HEK293 (cell line): ENCODE measurements around the gene CTLA4.

Source experiments
- CTCF ChIA-PET: fragments of 350-600 bp; formaldehyde crosslinking; extraction: SDS; loops from one replicate; lab custom pipeline; 2021; ENCODE audit warnings: antibody characterized with exemption; lab: Yijun Ruan, JAX
- POLR2A ChIA-PET: fragments of 300-600 bp; formaldehyde crosslinking; extraction: SDS; loops from one replicate; lab custom pipeline; 2020; ENCODE audit warnings: antibody characterized with exemption, inconsistent platforms; lab: Yijun Ruan, JAX
- H3K27ac ChIP-seq: fragments of 200-500 bp; sonication (Bioruptor generic); 2 replicates; pipeline ENCODE4 v1.5.1; 2014; ENCODE audit warnings: low read depth, low read length, control low read depth, inconsistent platforms; ENCODE audit errors: extremely low read depth
- H3K36me3 ChIP-seq, 2 experiments: fragments of 200-500 bp in 1 of 2; sonication (Bioruptor generic) in 1 of 2; 1 replicate in 1 of 2; 2 replicates in 1 of 2; pipeline ENCODE4 v1.5.1; 2014 to 2017; ENCODE audit warnings: inconsistent platforms in 2 of 2, low read length in 2 of 2; ENCODE audit not compliant: control insufficient read depth in 2 of 2, insufficient read depth in 1 of 2
- H3K4me1 ChIP-seq: fragments of 200-500 bp; sonication (Bioruptor generic); 2 replicates; pipeline ENCODE4 v1.5.1; 2014; ENCODE audit warnings: mild to moderate bottlenecking, low read length, inconsistent platforms; ENCODE audit not compliant: control insufficient read depth, insufficient read depth
- H3K4me3 ChIP-seq: 2 replicates; pipeline ENCODE4 v1.5.1; 2011; ENCODE audit warnings: low read depth, mild to moderate bottlenecking, control low read depth, low read length, moderate library complexity
- H3K9me3 ChIP-seq: fragments of 200-500 bp; sonication (Bioruptor generic); 2 replicates; pipeline ENCODE4 v1.5.1; 2014; ENCODE audit warnings: low read depth, low read length, inconsistent platforms; ENCODE audit not compliant: control insufficient read depth, insufficient read depth
- BCL11A ChIP-seq: fragments of 450-650 bp; formaldehyde crosslinking; IDR thresholded peaks from 2 replicates; pipeline ENCODE4 v1.5.1; 2016; ENCODE audit warnings: low read depth, missing biosample characterization, missing genetic modification characterization
- EGR2 ChIP-seq: fragments of 450-650 bp; formaldehyde crosslinking; IDR thresholded peaks from 2 replicates; pipeline ENCODE4 v1.5.1; 2016; ENCODE audit warnings: low read depth, missing biosample characterization, missing genetic modification characterization
- PRDM10 ChIP-seq: fragments of 450-650 bp; formaldehyde crosslinking; IDR thresholded peaks from 2 replicates; pipeline ENCODE4 v1.5.1; 2016; ENCODE audit warnings: missing biosample characterization, missing genetic modification characterization
- SCRT2 ChIP-seq: fragments of 450-650 bp; formaldehyde crosslinking; IDR thresholded peaks from 2 replicates; pipeline ENCODE4 v1.5.1; 2016; ENCODE audit warnings: missing biosample characterization, missing genetic modification characterization
- SP3 ChIP-seq: fragments of 450-650 bp; formaldehyde crosslinking; IDR thresholded peaks from 2 replicates; pipeline ENCODE4 v1.5.1; 2016; ENCODE audit warnings: missing biosample characterization, missing genetic modification characterization
- WT1 ChIP-seq: fragments of 450-650 bp; formaldehyde crosslinking; IDR thresholded peaks from 2 replicates; pipeline ENCODE4 v1.5.1; 2016; ENCODE audit warnings: missing biosample characterization, missing genetic modification characterization
- ZFHX2 ChIP-seq: fragments of 450-650 bp; formaldehyde crosslinking; conservative IDR thresholded peaks from 2 replicates; pipeline ENCODE4 v1.5.1; 2016; ENCODE audit warnings: missing biosample characterization, missing genetic modification characterization
- ZNF202 ChIP-seq: fragments of 450-650 bp; formaldehyde crosslinking; IDR thresholded peaks from 2 replicates; pipeline ENCODE4 v1.5.1; 2016; ENCODE audit warnings: missing biosample characterization, missing genetic modification characterization, borderline replicate concordance
- ZNF266 ChIP-seq: fragments of 450-650 bp; formaldehyde crosslinking; IDR thresholded peaks from 2 replicates; pipeline ENCODE4 v1.5.1; 2016; ENCODE audit warnings: missing biosample characterization, missing genetic modification characterization, low read depth
- ZNF292 ChIP-seq: fragments of 450-650 bp; formaldehyde crosslinking; IDR thresholded peaks from 2 replicates; pipeline ENCODE4 v1.5.1; 2016; ENCODE audit warnings: low read depth, missing biosample characterization, missing genetic modification characterization, borderline replicate concordance
- ZNF350 ChIP-seq: fragments of 450-650 bp; formaldehyde crosslinking; IDR thresholded peaks from 2 replicates; pipeline ENCODE4 v1.5.0; 2017; ENCODE audit warnings: missing biosample characterization, mild to moderate bottlenecking, missing genetic modification characterization
- ZNF473 ChIP-seq: fragments of 450-650 bp; formaldehyde crosslinking; IDR thresholded peaks from 2 replicates; pipeline ENCODE4 v1.5.1; 2017; ENCODE audit warnings: missing biosample characterization, missing genetic modification characterization
- ZNF529 ChIP-seq: fragments of 450-650 bp; formaldehyde crosslinking; IDR thresholded peaks from 2 replicates; pipeline ENCODE4 v1.5.1; 2017; ENCODE audit warnings: missing genetic modification characterization, missing biosample characterization; ENCODE audit not compliant: insufficient replicate concordance
- ZNF585B ChIP-seq: fragments of 450-650 bp; formaldehyde crosslinking; IDR thresholded peaks from 2 replicates; pipeline ENCODE4 v1.5.1; 2016; ENCODE audit warnings: missing biosample characterization, missing genetic modification characterization
- ZNF629 ChIP-seq: fragments of 450-650 bp; formaldehyde crosslinking; IDR thresholded peaks from 2 replicates; pipeline ENCODE4 v1.5.1; 2017; ENCODE audit warnings: missing biosample characterization, missing genetic modification characterization
- ZNF664 ChIP-seq: fragments of 450-650 bp; formaldehyde crosslinking; IDR thresholded peaks from 2 replicates; pipeline ENCODE4 v1.5.1; 2016; ENCODE audit warnings: missing biosample characterization, missing genetic modification characterization
- ZNF777 ChIP-seq: fragments of 450-650 bp; formaldehyde crosslinking; IDR thresholded peaks from 2 replicates; pipeline ENCODE4 v1.5.1; 2017; ENCODE audit warnings: missing biosample characterization, missing genetic modification characterization, borderline replicate concordance
- TF ChIP-seq, protein P1 (sequence below): fragments of 450-650 bp; formaldehyde crosslinking; IDR thresholded peaks from 2 replicates; pipeline ENCODE4 v1.5.1; 2016; ENCODE audit warnings: missing biosample characterization, missing genetic modification characterization

Gene CTLA4

DNA sequence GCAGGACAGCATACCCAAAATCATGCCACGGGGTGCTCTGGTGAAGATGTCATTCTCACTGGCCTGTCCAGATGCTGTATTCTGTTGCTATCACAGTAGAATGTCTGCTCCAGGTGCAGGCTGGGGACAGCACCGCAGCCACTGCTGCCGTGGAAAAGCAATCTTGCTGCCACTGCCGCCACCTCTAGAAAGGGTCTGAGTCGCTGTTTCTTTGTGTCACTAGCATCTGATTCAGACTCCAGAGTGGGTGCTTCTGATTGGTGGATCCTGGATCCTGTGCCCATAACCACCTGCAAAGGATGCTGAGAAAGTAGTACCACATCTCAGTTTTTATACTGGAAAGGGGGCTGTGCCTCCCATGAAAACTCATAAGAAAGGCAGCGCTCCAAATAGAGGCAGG, 45.3 kb upstream of the CTLA4 start:
- Histone ChIP-seq H3K36me3 (no peaks in the 10 kb centered on the region), H3K4me3 (no peak overlapping the region), H3K27ac (no peak overlapping the region), H3K9me3 (no peaks in the 10 kb centered on the region), H3K4me1 (no peaks in the 10 kb centered on the region)
- TF ChIP-seq SP3 (no peak), ZFHX2 (no peak), ZNF350 (tag by site-specific recombination) (no peak), ZNF585B (tag by site-specific recombination) (no peak), WT1 (tag by site-specific recombination) (no peak), ZNF473 (no peak), ZNF777 (tag by site-specific recombination) (no peak), EGR2 (no peak), SCRT2 (no peak), ZNF529 (no peak), PRDM10 (tag by site-specific recombination) (no peak), ZNF292 (tag by site-specific recombination) (no peak), ZNF629 (no peak), ZNF664 (tag by site-specific recombination) (no peak), BCL11A (tag by site-specific recombination) (no peak)
- TF ChIP-seq, protein P1, sequence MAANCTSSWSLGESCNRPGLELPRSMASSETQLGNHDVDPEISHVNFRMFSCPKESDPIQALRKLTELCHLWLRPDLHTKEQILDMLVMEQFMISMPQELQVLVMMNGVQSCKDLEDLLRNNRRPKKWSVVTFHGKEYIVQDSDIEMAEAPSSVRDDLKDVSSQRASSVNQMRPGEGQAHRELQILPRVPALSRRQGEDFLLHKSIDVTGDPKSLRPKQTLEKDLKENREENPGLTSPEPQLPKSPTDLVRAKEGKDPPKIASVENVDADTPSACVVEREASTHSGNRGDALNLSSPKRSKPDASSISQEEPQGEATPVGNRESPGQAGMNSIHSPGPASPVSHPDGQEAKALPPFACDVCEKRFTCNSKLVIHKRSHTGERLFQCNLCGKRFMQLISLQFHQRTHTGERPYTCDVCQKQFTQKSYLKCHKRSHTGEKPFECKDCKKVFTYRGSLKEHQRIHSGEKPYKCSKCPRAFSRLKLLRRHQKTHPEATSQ = no peak
- POLR2A ChIA-PET = interaction anchor here (0.6 kb wide), 1 partner anchor 12 kb away, joined by 3 read pairs; no protein-coding TSS in a partner anchor
- CTCF ChIA-PET = no interaction called here

- TF ChIP-seq, protein P1 = no peak
- no peaks in the 10 kb centered on the region for H3K9me3 ChIP-seq
- CTCF ChIA-PET = no interaction called here
- H3K4me3 ChIP-seq = no peak overlapping the region
- no peak overlapping the region for H3K27ac ChIP-seq
- no peaks in the 10 kb centered on the region for H3K4me1 ChIP-seq
- H3K36me3 ChIP-seq = no peaks in the 10 kb centered on the region
- POLR2A ChIA-PET = no interaction called here
Measured at GRCh38 chr2:203823173-203823572, 44.4 kb upstream of the CTLA4 start.

DNA sequence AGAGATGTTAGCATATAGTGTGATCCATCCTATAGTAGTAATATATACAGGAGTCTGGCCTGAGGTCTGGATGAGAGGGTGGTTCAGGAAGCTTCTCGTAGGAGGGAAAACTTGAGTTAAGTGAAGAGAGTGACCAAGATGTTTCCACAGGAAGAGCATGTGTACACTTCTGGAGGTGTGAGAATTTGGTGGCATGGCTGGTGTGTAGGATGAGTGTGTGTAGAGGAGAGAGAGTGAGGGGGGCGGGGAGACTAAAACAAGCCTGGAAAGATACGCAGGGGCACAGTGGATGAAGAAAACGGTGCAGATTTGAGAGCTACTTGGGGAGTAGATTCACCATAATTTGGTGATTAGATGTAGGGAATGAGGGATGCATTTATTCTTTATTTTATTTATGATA, 43.5 kb upstream of the CTLA4 start:
- H3K36me3 ChIP-seq = no peaks in the 10 kb centered on the region
- H3K27ac ChIP-seq = no peak overlapping the region
- ChIA-PET POLR2A (no interaction called here), CTCF (no interaction called here)
- no peaks in the 10 kb centered on the region for H3K4me1 ChIP-seq
- H3K9me3 ChIP-seq = no peaks in the 10 kb centered on the region
- no peak for TF ChIP-seq ZNF202 (tag by site-specific recombination)
- TF ChIP-seq ZFHX2 = peak; percentile 36
- peak; percentile 67 for TF ChIP-seq EGR2
- no peak for TF ChIP-seq ZNF266
- no peak for TF ChIP-seq PRDM10 (tag by site-specific recombination)
- no peak overlapping the region for H3K4me3 ChIP-seq
